OCI-LY7 (cell line): Measurements from ENCODE around the gene TUSC2. TPM values are rescaled to one million over a fixed set of nuclear protein-coding genes. Genes with fewer than 3 reads are reported as not detected.

Source experiments
- BruUV-seq: library from RNA; stranded (reverse); fragments of 400-500 nt; replicated peaks from 2 replicates; lab custom pipeline; 2021; lab: Mats Ljungman, UMichigan
- CTCF ChIA-PET: fragments of 300-600 bp; sonication (Branson Sonifier 250); formaldehyde crosslinking; loops from one replicate; lab custom pipeline; 2022; ENCODE audit warnings: antibody characterized with exemption; ENCODE audit not compliant: unreplicated experiment; lab: Charles Lee
- POLR2A ChIA-PET: fragments of 300-600 bp; sonication (Branson Sonifier 250); formaldehyde crosslinking; loops from one replicate; lab custom pipeline; 2022; ENCODE audit warnings: antibody characterized with exemption; lab: Charles Lee
- DNase-seq: peaks from one replicate; pipeline ENCODE4 v3.0.0-alpha.2; 2015; ENCODE audit warnings: low spot score
- H2AFZ ChIP-seq: fragments of 200-600 bp; sonication (generic), shearing (Covaris generic); 2 replicates; pipeline ENCODE4 v1.6.1; 2014; ENCODE audit warnings: mild to moderate bottlenecking, antibody characterized with exemption, low read length, moderate library complexity
- H3K27ac ChIP-seq: fragments of 200-600 bp; sonication (generic); 2 replicates; pipeline ENCODE4 v1.5.1; 2014; ENCODE audit warnings: mixed run types, low read depth, mild to moderate bottlenecking, moderate library complexity, low read length, inconsistent platforms; ENCODE audit not compliant: poor library complexity, severe bottlenecking
- H3K36me3 ChIP-seq: fragments of 200-600 bp; sonication (generic); 2 replicates; pipeline ENCODE4 v1.6.1; 2014; ENCODE audit warnings: mild to moderate bottlenecking, antibody characterized with exemption, low read length, moderate library complexity, mixed read lengths; ENCODE audit not compliant: insufficient read depth
- H3K4me1 ChIP-seq: fragments of 200-600 bp; sonication (generic); 2 replicates; pipeline ENCODE4 v1.5.1; 2014; ENCODE audit warnings: mild to moderate bottlenecking, low read length; ENCODE audit not compliant: insufficient read depth, poor library complexity, severe bottlenecking
- H3K4me2 ChIP-seq: fragments of 200-600 bp; sonication (generic); 2 replicates; pipeline ENCODE4 v1.6.1; 2014; ENCODE audit warnings: mild to moderate bottlenecking, low read length
- H3K4me3 ChIP-seq: fragments of 200-600 bp; sonication (generic); 2 replicates; pipeline ENCODE4 v1.5.1; 2014; ENCODE audit warnings: mild to moderate bottlenecking, low read depth, low read length; ENCODE audit not compliant: poor library complexity, severe bottlenecking
- H3K79me2 ChIP-seq: fragments of 200-600 bp; sonication (generic); 2 replicates; pipeline ENCODE4 v1.6.1; 2016; ENCODE audit warnings: low read depth, mild to moderate bottlenecking, low read length, moderate library complexity, mixed read lengths; ENCODE audit not compliant: insufficient read depth
- H3K9me2 ChIP-seq: fragments of 200-600 bp; sonication (generic); 2 replicates; pipeline ENCODE4 v1.6.1; 2016; ENCODE audit warnings: mild to moderate bottlenecking, low read length, mixed read lengths; ENCODE audit not compliant: insufficient read depth
- H3K9me3 ChIP-seq: fragments of 200-600 bp; sonication (generic); 2 replicates; pipeline ENCODE4 v1.6.1; 2014; ENCODE audit warnings: mild to moderate bottlenecking, mixed run types, low read length, mixed read lengths
- H4K20me1 ChIP-seq: fragments of 200-600 bp; sonication (generic); 2 replicates; pipeline ENCODE4 v1.6.1; 2014; ENCODE audit warnings: mild to moderate bottlenecking, antibody characterized with exemption, low read length, moderate library complexity, mixed read lengths; ENCODE audit not compliant: insufficient read depth
- CTCF ChIP-seq: fragments of 200-600 bp; sonication (generic); conservative IDR thresholded peaks from 2 replicates; pipeline ENCODE4 v1.5.1; 2014; ENCODE audit warnings: mild to moderate bottlenecking, antibody characterized with exemption, low read length, moderate library complexity, mixed read lengths
- EZH2phosphoT487 ChIP-seq: fragments of 200-600 bp; sonication (generic); IDR thresholded peaks from 2 replicates; pipeline ENCODE4 v1.6.1; 2018; ENCODE audit warnings: low read depth, borderline replicate concordance, mild to moderate bottlenecking, mixed run types, antibody characterized with exemption, low read length, moderate library complexity, mixed read lengths
- intact Hi-C: fragments of 100-400 bp; cut with micrococcal nuclease; formaldehyde crosslinking; loops from one replicate; pipeline ENCODE4 v1.10.0; 2022; ENCODE audit not compliant: unreplicated experiment
- total RNA-seq, 2 experiments: library from RNA; depleted of rRNA in 1 of 2; stranded (reverse); fragments of >200 nt in 1 of 2; shearing (Covaris generic) in 1 of 2; gene quantifications; 2 replicates each; pipeline ENCODE4 v1.2.3, GENCODE V29; 2014 to 2022

TUSC2 gene
- total RNA-seq, 2 experiments from 2014 or later = 20.4 to 24.5 TPM

- ChIA-PET CTCF (no interaction called here), POLR2A (no interaction called here)
- TF ChIP-seq CTCF (no peak), EZH2phosphoT487 (no peak)
- no peak overlapping the region for H2AFZ ChIP-seq
- no peaks in the 10 kb centered on the region for H3K9me3 ChIP-seq
- peaks cover 20% of the 10 kb centered on the region for H3K79me2 ChIP-seq
- no peaks in the 10 kb centered on the region for H4K20me1 ChIP-seq
- no peak overlapping the region for H3K4me3 ChIP-seq
- H3K27ac ChIP-seq = no peak overlapping the region
- intact Hi-C loops = no loop called here
- no TSS peak for BruUV-seq
- H3K4me1 ChIP-seq = peaks cover 6% of the 10 kb centered on the region
- H3K9me2 ChIP-seq = no peaks in the 10 kb centered on the region
- no peak overlapping the region for H3K4me2 ChIP-seq
- peaks cover 52% of the 10 kb centered on the region for H3K36me3 ChIP-seq
- DNase-seq = no peak
Measured at GRCh38 chr3:50288387-50289007, 39.5 kb downstream of the TUSC2 start.

GRCh38 chr3:50287262-50287661 lies 40.8 kb downstream of the TUSC2 start:
- intact Hi-C loops = no loop called here
- no peaks in the 10 kb centered on the region for H3K9me2 ChIP-seq
- no peaks in the 10 kb centered on the region for H3K9me3 ChIP-seq
- TF ChIP-seq EZH2phosphoT487 = no peak
- TF ChIP-seq CTCF = no peak
- no peak overlapping the region for H2AFZ ChIP-seq
- DNase-seq = no peak
- H3K4me2 ChIP-seq = no peak overlapping the region
- ChIA-PET POLR2A (no interaction called here), CTCF (no interaction called here)
- BruUV-seq = no TSS peak
- H3K4me1 ChIP-seq = no peaks in the 10 kb centered on the region
- H4K20me1 ChIP-seq = no peaks in the 10 kb centered on the region
- peaks cover 20% of the 10 kb centered on the region for H3K79me2 ChIP-seq
- no peak overlapping the region for H3K27ac ChIP-seq
- peaks cover 52% of the 10 kb centered on the region for H3K36me3 ChIP-seq
- no peak overlapping the region for H3K4me3 ChIP-seq
